Right lobe of liver (tissue), 6 donors: ENCODE measurements around the gene GPC4. TPM values are rescaled to one million over a fixed set of nuclear protein-coding genes. Genes with fewer than 3 reads are reported as not detected.

Experiments
- ATAC-seq, 4 donors: fragments of 200-7000 bp; cut with Tn5 transposase; one replicate each; pipeline ENCODE4 v1.9.1; 2020; ENCODE audit warnings: mild to moderate bottlenecking in 4 of 4, moderate library complexity in 4 of 4
- DNase-seq, 3 donors: peaks; one replicate each; pipeline ENCODE4 v3.0.0-alpha.2; 2020
- H3K27ac ChIP-seq, 3 donors: fragments of 200-600 bp; one replicate each; pipeline ENCODE4 v1.8.0; 2022
- H3K27me3 ChIP-seq, 2 donors: fragments of 200-600 bp; one replicate each; pipeline ENCODE4 v1.8.0; 2022
- H3K36me3 ChIP-seq, 4 donors: fragments of 200-600 bp; sonication (generic) in 1 of 4; one replicate each; pipeline versions ENCODE4 v1.5.1 to v1.8.0; 2017 to 2022; ENCODE audit warnings: control low read depth in 1 of 4
- H3K4me1 ChIP-seq, 4 donors: fragments of 200-600 bp; sonication (generic) in 1 of 4; one replicate each; pipeline versions ENCODE4 v1.5.1 to v1.8.0; 2017 to 2022; ENCODE audit warnings: control low read depth in 1 of 4
- H3K4me3 ChIP-seq, 3 donors: fragments of 200-600 bp; one replicate each; pipeline ENCODE4 v1.8.0; 2022
- H3K9me3 ChIP-seq, 4 donors: fragments of 200-600 bp; sonication (generic) in 1 of 4; one replicate each; pipeline versions ENCODE4 v1.5.1 to v1.8.0; 2017 to 2022; ENCODE audit warnings: control low read depth in 1 of 4
- POLR2A ChIP-seq: fragments of 450-650 bp; IDR thresholded peaks from one replicate; pipeline ENCODE4 v1.6.1; 2017; ENCODE audit warnings: antibody characterized with exemption, mild to moderate bottlenecking
- WGBS: methylation state at CpG from one replicate; pipeline ENCODE4 v1.1.6; 2018; ENCODE audit warnings: low coverage, low lambda C conversion rate; ENCODE audit not compliant: insufficient coverage; ENCODE audit errors: missing lambda C conversion rate; 5-methylcytosine and 5-hydroxymethylcytosine counted together
- intact Hi-C, 2 donors: fragments of 100-400 bp; cut with DNase I; formaldehyde crosslinking; loops; one replicate each; pipeline versions ENCODE4 v1.11.2 to v1.14.1; 2022
- total RNA-seq, 6 experiments: library from RNA; depleted of rRNA in 2 of 6; stranded (reverse); fragments of >200 nt in 2 of 6; fragmentation: NEBNext Ultra II Directional in 3 of 6; extraction: Animal tissue kit (Norgen Biotek cat#: 25700) in 3 of 6; gene quantifications; one replicate each; pipeline versions ENCODE4 v1.1.0 to v1.2.4, GENCODE V29; 2016 to 2023
- TF ChIP-seq, protein P1 (sequence below), 4 donors: fragments of 200-600 bp in 3 of 4; fragments of 450-650 bp in 1 of 4; IDR thresholded peaks; one replicate each; pipeline versions ENCODE4 v1.5.1 to v1.8.0; 2016 to 2022; ENCODE audit warnings: antibody characterized with exemption in 4 of 4, mild to moderate bottlenecking in 2 of 4
- donor health status: DM: no; HTN: yes; CAD: no.
- donor health status: DM: no; HTN: no; CAD: no.
- donor health status: DM: no; HTN: no; CAD: no.
- donor health status: DM: no; HTN: yes; CAD: no.
- donor health status: DM: no; HTN: yes; CAD: no.

Gene GPC4
- total RNA-seq, 6 experiments from 2014 or later: 0.88 to 2.3 (median 1.2) TPM

DNA sequence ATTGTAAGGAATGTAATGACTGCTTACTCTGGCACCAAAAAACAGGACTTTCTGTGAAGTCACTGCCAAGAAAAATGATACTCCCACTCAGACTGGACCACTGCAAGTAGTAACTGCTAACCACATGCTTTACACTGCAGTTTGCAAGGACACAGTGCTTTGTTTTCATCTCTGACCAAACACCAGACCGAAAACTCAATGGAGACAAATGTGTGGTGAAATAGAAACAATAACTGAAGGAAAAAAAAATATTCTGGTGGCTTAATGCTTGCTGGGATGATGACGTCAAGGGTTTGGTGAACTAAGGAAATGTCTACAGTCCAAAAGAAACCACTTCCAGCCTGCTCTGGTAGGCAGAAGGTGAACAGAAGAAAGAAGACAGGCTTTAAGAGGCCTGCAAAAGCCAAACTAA lies 13.2 kb downstream of the GPC4 start:
- Histone ChIP-seq H3K27me3 (no peaks in the 10 kb centered on the region), H3K36me3 (no peaks in the 10 kb centered on the region), H3K27ac (no peak overlapping the region), H3K4me1 (no peaks in the 10 kb centered on the region), H3K4me3 (no peak overlapping the region), H3K9me3 (no peaks in the 10 kb centered on the region)
- no peak for TF ChIP-seq POLR2A
- TF ChIP-seq, protein P1, sequence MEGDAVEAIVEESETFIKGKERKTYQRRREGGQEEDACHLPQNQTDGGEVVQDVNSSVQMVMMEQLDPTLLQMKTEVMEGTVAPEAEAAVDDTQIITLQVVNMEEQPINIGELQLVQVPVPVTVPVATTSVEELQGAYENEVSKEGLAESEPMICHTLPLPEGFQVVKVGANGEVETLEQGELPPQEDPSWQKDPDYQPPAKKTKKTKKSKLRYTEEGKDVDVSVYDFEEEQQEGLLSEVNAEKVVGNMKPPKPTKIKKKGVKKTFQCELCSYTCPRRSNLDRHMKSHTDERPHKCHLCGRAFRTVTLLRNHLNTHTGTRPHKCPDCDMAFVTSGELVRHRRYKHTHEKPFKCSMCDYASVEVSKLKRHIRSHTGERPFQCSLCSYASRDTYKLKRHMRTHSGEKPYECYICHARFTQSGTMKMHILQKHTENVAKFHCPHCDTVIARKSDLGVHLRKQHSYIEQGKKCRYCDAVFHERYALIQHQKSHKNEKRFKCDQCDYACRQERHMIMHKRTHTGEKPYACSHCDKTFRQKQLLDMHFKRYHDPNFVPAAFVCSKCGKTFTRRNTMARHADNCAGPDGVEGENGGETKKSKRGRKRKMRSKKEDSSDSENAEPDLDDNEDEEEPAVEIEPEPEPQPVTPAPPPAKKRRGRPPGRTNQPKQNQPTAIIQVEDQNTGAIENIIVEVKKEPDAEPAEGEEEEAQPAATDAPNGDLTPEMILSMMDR (IDR thresholded peaks at IDR 0.05): no peak
- intact Hi-C loops: no loop called here
- 53% methylated on average over 2 of the region's 2 CpGs for WGBS
- no peak for ATAC-seq
- no peak for DNase-seq

DNA sequence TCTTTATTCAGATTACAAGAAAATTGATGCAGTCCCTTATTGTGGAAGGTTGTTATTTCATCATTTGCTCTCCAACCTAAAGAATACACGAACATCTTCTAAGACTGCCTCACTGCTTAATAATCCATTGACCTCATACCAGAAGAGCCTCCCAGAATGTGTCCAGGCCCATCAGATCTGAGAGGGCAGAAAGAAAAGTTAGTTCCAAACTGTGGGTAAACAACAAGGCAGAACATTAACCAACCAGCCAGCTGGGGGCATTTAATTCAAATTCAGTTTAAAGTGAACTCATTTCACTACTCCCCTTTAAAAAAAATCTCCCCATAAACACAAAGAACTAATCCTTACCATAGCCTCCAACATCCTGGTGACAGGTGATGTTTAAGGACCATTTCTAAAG lies 13.8 kb downstream of the GPC4 start:
- H3K4me1 ChIP-seq: no peaks in the 10 kb centered on the region
- DNase-seq (no peak), ATAC-seq (no peak)
- H3K36me3 ChIP-seq: no peaks in the 10 kb centered on the region
- no peaks in the 10 kb centered on the region for H3K9me3 ChIP-seq
- H3K4me3 ChIP-seq: no peak overlapping the region
- TF ChIP-seq, protein P1 (IDR thresholded peaks at IDR 0.05): no peak
- no peak for TF ChIP-seq POLR2A
- no peak overlapping the region for H3K27ac ChIP-seq
- WGBS: 12% methylated on average over 1 of the region's 1 CpG
- intact Hi-C loops: no loop called here
- no peaks in the 10 kb centered on the region for H3K27me3 ChIP-seq

DNA sequence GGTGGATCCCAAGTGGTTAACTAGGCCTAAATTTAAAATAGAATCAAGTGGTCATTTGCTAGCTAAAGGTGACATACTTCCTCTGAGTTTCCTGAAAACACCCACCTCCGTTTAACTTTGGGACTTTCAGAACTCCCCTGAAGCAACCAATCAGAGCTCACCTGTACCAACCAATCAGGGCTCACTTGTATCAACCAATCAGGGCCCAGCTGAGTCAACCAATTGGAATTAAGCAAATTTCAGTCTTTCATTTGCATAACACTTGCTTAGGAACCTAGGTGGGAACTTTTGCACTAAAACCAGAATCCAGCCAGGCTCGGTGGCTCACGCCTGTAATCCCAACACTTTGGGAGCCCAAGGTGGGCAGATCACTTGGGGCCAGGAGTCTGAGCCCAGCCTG lies 15.9 kb downstream of the GPC4 start:
- Histone ChIP-seq H3K4me1 (no peaks in the 10 kb centered on the region), H3K9me3 (no peaks in the 10 kb centered on the region)
- 75% methylated on average over 1 of the region's 3 CpGs for WGBS

DNA sequence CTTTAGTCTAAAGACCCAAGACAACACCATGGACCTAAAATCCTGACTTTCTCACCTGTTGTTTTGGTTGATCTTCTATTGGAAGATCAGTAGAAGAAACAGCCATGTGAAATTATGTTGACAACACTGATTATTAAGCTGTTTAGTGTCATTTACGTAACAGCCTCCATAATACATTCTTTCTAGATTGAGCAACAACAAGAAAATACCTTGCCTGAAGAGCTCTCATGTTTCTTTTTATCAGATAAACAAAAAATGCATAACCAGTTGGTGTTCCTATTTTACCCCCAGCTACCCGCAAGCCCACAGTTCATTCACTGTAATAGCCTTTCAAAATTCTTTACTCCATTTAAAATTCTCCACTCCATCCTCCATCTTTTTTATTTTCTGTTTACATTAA lies 20.5 kb downstream of the GPC4 start:
- DNase-seq (no peak), ATAC-seq (no peak)
- intact Hi-C loops: no loop called here
- no peak overlapping the region for H3K27ac ChIP-seq
- no peaks in the 10 kb centered on the region for H3K9me3 ChIP-seq
- H3K4me3 ChIP-seq: no peak overlapping the region
- H3K4me1 ChIP-seq: no peaks in the 10 kb centered on the region
- TF ChIP-seq, protein P1 (IDR thresholded peaks at IDR 0.05): no peak
- TF ChIP-seq POLR2A: no peak
- WGBS: 78% methylated on average over 2 of the region's 2 CpGs
- H3K36me3 ChIP-seq: no peaks in the 10 kb centered on the region
- H3K27me3 ChIP-seq: peaks cover 0 to 4% of the 10 kb centered on the region in 2 donors

More for the DNA sequence above, 15.9 kb downstream of the GPC4 start:
- DNase-seq (no peak), ATAC-seq (no peak)
- Histone ChIP-seq H3K4me3 (no peak overlapping the region), H3K27ac (no peak overlapping the region), H3K27me3 (peaks cover 0 to 4% of the 10 kb centered on the region in 2 donors), H3K36me3 (no peaks in the 10 kb centered on the region)
- intact Hi-C loops: no loop called here
- TF ChIP-seq, protein P1 (IDR thresholded peaks at IDR 0.05): no peak
- TF ChIP-seq POLR2A: no peak

DNA sequence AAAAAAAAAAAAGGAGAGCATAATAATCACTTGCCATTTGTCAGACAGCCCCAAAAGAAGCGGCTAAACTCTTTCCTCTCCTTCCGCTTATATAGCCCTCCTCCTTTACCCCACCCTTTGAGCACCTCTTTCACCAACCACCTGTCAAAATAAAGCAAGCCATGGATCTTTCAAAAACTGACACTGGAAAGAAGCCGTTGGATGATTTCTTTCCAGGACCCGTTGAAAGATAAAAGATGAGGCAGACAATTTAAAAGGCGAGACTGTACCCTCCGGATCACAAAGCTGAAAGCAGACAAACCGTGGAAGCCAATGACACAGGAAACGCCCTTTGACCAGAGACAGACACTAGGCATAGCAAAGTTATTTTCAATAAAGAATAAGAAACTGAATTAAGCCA lies 22.6 kb downstream of the GPC4 start:
- Histone ChIP-seq H3K36me3 (no peaks in the 10 kb centered on the region), H3K4me1 (no peaks in the 10 kb centered on the region), H3K27me3 (peaks cover 0 to 10% of the 10 kb centered on the region in 2 donors), H3K4me3 (no peak overlapping the region), H3K27ac (no peak overlapping the region), H3K9me3 (no peaks in the 10 kb centered on the region)
- DNase-seq: no peak
- intact Hi-C loops: no loop called here
- no peak for TF ChIP-seq POLR2A
- TF ChIP-seq, protein P1 (IDR thresholded peaks at IDR 0.05): no peak
- no peak for ATAC-seq
- 40% methylated on average over 8 of the region's 8 CpGs for WGBS
